LNCaP clone FGC (cell line): ENCODE data around the gene KCP.

Experiments
- DNase-seq: peaks from one replicate; pipeline ENCODE4 v3.0.0-alpha.2; 2011; ENCODE audit warnings: low read depth
- H3K4me3 ChIP-seq: 2 replicates; pipeline ENCODE4 v1.5.1; 2011; ENCODE audit warnings: mild to moderate bottlenecking, low read depth, low read length, control low read depth
- TF ChIP-seq, protein P1 (sequence below): IDR thresholded peaks from 2 replicates; pipeline ENCODE4 v1.5.1; 2012; ENCODE audit warnings: mild to moderate bottlenecking; ENCODE audit not compliant: control insufficient read depth, insufficient read depth; ENCODE audit errors: extremely low read depth

The KCP gene

DNA sequence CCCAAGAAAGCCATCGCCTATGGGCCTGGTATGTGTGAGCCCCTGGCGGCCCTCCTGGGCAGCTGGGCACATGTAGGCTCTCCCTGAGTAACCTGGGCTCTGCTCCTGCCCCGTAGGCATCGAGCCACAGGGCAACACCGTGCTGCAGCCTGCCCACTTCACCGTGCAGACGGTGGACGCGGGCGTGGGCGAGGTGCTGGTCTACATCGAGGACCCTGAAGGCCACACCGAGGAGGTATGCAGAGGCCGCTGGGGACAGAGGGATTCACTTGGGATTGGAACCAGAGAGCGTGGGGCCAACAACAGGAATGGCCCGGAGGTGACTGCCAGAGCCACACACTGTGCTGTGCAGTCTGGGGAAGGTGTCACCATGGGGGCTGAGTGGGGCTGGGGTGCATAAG is 73.0 kb downstream of the KCP start:
- H3K4me3 ChIP-seq: no peak overlapping the region
- TF ChIP-seq, protein P1, sequence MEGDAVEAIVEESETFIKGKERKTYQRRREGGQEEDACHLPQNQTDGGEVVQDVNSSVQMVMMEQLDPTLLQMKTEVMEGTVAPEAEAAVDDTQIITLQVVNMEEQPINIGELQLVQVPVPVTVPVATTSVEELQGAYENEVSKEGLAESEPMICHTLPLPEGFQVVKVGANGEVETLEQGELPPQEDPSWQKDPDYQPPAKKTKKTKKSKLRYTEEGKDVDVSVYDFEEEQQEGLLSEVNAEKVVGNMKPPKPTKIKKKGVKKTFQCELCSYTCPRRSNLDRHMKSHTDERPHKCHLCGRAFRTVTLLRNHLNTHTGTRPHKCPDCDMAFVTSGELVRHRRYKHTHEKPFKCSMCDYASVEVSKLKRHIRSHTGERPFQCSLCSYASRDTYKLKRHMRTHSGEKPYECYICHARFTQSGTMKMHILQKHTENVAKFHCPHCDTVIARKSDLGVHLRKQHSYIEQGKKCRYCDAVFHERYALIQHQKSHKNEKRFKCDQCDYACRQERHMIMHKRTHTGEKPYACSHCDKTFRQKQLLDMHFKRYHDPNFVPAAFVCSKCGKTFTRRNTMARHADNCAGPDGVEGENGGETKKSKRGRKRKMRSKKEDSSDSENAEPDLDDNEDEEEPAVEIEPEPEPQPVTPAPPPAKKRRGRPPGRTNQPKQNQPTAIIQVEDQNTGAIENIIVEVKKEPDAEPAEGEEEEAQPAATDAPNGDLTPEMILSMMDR: no peak
- DNase-seq: no peak

DNA sequence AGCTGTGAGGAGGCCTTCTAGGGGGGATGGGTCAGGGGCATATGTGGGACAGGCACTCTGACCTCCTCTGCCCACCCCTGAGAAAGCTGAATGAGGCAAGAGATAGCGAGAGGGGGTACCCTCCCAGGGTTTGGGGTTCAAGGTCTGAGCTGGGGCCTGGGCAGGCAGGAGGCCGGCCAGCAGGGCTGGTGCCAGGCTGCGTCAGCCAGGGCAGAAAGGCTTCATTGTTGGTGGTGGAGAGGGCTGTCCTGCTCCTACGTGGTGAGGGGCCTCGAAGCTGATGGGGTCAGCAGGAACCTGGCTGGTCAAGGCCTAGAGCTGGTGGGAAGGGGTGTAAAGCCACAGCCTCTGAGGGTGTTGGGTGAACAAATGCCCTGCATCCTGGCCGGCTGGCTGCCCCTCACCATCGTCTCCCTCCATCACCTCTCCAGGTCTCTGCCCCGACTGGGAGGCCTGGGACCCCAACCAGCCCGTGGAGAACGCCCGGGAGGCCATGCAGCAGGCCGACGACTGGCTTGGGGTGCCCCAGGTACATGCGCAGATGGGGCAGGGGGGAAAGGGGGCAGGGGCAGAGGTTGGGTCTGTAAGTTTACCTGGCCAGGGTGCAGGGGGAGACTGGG is 73.7 kb downstream of the KCP start:
- TF ChIP-seq, protein P1: no peak
- no peak for DNase-seq
- H3K4me3 ChIP-seq: no peak overlapping the region

DNA sequence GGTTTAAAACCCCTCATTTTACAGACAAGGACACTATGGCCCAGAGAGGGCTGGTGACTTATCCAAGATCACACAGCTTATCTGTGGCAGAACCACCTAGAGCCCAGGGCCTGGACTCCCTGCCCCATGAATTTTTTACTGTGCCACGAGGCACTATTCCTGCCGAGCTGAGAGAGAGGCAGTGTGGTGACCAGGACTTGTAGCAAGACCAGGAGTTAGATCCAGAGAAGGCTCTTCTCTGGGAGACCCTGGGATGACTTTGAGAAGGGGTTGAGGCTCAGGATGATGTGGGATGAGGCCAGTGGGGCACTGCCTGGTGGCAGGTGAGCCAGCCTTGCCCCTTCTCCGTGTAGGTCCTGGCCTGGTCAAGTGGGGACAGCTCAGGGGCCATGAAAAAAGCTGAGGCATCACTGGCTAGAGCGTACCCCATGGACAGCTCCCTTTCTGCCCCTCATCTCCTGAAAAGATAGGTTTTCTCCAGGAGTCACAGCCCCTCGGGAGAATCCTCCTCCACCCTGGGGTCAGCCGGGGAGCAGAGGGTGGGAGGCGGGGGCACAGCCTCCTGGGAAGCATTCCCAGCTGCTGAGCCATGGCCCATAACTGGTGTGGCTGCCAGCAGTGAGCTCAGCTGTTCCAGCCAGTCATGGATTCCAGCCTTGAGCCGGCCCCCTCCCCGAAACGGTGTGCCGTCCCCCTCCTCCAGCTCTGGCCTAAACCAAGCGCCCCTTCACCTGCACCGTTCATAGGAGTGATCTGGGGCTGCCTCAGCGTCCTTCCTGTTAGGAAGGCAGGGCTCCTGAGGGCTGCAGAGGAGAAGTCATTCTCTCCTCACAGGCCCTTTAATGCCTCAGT is 74.5 kb downstream of the KCP start:
- TF ChIP-seq, protein P1: no peak
- H3K4me3 ChIP-seq: no peak overlapping the region
- no peak for DNase-seq

DNA sequence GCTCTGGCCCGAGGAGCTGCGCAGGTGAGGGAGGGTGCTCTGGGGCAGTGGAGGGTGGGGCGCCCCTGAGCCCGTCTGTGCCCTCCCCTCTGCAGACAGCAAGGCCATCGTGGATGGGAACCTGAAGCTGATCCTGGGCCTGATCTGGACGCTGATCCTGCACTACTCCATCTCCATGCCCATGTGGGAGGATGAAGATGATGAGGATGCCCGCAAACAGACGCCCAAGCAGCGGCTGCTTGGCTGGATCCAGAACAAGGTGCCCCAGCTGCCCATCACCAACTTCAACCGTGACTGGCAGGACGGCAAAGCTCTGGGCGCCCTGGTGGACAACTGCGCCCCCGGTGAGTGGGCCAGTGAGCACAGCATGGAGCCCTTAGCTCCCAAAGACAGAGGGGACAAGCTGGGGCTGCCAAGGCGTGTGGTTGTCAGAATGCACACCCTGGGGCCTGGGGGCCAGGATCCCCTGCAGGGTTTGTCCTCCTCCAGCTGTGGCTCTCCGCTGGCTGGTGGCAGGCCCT is 75.2 kb downstream of the KCP start:
- no peak for DNase-seq

DNA sequence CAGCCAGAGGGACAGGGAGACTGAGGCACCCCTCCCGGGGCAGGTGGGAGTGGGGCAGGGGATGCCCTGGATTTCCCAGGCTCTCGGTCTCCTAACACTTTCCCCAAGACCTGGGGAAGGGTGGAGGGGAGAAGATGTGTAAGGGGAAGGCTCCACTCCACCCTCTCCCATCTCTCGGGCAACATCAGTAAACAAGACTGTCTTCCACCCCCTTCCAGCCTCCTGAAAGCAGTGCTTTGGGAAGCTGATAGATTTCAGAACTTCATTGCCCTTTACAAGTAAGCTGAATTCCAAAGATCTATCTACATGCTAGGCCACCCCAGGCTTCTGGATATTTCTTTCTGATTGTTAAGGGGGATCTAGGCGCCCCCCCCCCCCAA is 76.6 kb downstream of the KCP start:
- no peak overlapping the region for H3K4me3 ChIP-seq
- TF ChIP-seq, protein P1: no peak
- no peak for DNase-seq

More for the DNA sequence above, 75.2 kb downstream of the KCP start:
- TF ChIP-seq, protein P1: no peak
- H3K4me3 ChIP-seq: no peak overlapping the region

DNA sequence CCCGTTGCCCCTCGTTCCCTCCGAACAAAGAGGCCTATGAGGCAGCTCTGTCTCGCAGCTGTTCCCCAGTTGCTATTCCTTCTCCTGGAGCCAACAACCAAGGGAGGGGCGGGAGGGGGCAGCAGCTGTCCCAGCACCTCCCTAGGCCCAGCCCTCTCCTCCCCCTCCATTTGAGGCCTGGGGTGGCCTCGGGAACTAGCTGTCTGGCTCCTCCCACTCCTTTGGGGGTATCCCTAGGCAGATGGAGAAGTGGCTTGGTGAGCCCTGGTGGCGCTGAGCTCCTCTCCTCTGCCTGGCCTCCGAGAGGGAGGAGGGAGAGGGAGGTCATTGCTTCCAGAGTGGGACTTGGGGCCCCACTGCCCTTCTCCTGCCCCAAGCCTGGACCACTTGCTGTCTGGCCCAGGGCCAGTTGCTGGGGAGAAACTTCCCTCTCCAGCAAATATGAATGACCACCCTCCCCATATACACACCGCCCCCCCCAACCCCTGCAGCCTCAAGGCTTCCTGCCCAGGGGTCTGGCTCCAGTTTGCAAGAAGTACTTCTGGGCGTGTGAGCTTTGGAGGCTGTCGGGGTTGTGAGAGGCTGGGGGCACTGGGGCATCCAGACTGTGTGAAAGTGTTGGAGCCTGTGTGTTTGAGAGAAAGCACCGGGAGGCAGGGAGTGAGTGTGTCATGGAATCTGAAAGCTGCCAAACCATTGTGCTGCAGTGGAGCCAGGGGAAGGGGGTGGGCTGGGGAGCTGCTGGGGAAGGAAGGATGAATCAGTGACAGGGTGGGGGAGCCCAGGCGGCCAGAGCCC is 77.2 kb downstream of the KCP start:
- no peak overlapping the region for H3K4me3 ChIP-seq
- no peak for DNase-seq
- TF ChIP-seq, protein P1: no peak
